Inflammatory macrophage (primary cell): ENCODE results near the gene PRKCG.

Source experiments
- DNase-seq, 2 donors: peaks; one replicate each; pipeline ENCODE4 v3.0.0-alpha.2; 2020 to 2022

Gene PRKCG

DNA sequence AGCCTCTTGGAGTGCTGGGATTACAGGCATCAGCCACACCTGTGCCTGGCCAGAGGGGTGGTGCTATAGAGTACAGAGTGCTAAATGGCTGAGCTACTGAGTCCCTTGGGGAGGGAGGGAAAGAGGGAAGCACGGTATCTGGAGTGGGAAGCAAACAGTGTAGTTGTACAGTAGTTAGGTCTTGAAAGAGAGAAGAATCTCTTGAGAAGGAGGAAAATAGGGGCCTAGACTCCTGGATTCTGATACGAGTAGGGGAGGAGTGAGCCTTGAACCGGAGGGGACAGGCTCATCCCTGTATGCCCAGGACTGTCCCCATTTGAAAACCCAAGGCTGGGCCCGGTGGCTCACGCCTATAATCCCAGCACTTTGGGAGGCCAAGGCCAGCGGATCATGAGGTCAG, 9.2 kb upstream of the PRKCG start:
- no peak for DNase-seq

- no peak for DNase-seq
These were observed 8.0 kb upstream of the PRKCG start for GRCh38 chr19:53873773-53874605.

- DNase-seq: no peak
These were observed 7.4 kb upstream of the PRKCG start for GRCh38 chr19:53874606-53874990.

DNA sequence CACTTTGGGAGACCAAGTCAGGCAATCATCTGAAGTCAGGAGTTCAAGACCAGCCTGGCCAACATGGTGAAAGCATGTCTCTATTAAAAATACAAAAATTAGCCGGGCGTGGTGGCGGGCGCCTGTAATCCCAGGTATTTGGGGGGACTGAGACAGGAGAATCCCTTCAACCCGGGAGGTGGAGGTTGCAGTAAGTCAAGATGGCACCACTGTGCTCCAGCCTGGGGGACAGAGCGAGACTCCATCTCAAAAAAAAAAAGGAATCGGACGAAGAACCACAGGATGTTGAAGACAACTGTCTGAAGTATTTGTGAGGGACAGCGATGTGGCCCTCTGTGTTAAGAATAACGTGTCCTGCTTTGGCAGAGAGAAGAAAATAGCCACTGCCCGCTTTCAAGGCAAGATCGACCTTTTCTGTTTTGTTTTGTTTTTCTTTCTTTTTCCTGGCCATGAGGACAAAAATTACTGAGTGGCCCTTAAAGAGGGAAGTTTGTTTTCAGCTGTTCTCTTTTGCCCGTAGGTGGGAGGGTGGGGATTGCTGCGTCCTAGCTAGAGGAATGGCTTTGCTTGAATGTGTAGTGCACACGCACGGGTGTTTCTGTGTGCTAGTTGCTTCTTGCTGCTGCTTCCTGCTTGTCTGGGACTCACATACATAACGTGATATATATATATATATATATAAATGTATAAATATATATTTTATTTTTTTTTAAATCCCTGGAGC, 6.2 kb upstream of the PRKCG start:
- DNase-seq: peak; percentile 47 to 67

DNA sequence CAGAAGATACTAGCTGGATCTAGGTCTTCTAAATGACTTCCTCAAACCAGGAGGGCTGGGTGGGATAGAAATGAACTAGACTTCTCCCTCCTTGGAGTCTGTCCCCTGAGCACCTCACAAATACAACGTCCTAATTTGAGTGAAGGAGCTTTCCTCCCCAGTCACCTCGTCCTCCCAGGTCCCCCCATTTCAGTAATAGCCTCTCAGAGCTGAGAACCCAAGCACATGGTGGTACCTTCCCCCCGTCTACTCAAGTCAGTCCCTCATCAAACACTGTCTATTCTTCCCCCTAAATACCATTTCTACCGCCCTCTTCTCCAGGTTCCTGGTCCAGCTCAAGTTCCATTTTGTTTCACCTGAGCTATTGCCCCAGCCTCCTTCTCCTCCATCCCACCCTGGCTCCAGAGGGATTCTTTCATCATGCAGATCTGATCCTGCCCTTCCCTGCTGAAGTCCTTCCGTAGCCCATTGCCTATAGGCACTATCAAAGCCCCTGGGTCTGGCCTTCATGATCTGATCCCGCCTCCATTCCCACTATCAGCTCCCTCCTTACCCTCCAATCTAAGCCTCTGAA, 5.3 kb upstream of the PRKCG start:
- DNase-seq: no peak

GRCh38 chr19:53877361-53877766, 4.6 kb upstream of the PRKCG start:
- no peak for DNase-seq

- no peak for DNase-seq
These were observed 3.2 kb upstream of the PRKCG start for GRCh38 chr19:53878776-53879139.

DNA sequence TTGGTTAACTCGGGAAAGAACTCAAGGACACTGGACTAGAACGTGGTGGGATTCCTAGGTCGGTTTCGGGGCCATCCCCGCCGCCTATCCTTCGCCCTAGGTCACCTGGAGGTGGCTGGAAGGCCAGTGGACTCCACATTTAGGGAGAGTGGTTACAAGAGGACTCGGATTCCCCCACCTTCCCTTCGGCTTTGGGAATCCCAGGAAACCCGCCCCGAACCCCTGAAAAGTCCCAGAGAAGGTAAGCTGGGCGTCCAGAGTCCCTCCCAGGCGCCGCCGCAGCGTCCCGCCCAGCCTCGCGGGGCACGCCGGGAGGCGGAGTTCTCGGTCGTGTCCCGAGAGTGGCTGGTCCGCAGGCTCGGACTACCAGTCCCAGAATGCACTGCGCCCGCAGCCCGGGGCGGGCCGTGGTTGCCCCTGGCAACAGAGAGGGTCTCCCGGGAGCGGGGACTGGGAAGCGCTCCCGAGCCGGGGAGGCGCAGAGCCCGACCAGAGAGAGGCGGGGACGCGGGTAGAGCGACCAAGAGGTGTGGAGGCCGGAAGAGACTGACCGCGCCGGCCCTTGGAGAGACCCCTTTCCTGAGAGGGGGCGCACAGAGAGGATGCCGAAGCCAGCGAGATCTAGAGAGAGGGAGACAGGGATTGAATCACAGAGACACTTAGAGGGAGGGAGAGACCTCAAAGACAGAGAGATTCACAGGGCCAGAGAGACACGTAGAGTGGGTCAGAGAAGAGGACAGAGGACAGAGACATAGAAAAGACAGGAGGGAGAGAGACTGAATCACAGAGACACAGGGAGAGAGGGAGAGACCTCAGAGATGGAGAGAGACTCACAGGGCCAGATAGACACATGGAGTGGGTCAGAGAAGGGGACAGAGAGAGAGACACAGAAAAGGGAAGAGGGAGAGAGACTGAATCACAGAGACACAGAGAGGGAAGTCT, 2.6 kb upstream of the PRKCG start:
- peak; percentile 71 to 83 for DNase-seq

- DNase-seq: no peak
These were observed 1.1 kb upstream of the PRKCG start for GRCh38 chr19:53880711-53881481.

GRCh38 chr19:53882391-53883050, 524 bp downstream of the PRKCG start:
- DNase-seq: no peak

- DNase-seq: no peak
These were observed 1.2 kb downstream of the PRKCG start for GRCh38 chr19:53883231-53883661.

DNA sequence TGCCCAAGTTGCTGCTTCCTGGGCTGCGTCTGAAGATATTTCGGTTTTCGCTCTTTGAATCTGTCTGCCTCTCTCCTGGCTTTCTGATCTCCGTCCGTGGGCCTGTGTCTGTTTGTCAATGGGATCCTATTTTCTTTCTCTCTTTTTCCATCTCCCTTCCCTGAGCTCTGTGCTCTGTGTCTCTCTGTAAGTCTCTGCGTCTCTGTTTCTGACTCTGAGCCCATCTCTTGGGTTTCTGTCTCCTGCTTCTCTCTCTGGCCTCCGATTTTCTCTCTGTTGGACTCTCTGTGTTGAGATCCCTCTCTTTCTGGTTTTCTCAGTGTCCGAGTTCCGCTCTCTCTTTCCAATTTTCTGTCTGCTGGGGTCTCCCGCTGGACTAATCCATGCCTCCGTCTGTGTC, 1.7 kb downstream of the PRKCG start:
- no peak for DNase-seq

GRCh38 chr19:53884256-53884655, 2.3 kb downstream of the PRKCG start:
- no peak for DNase-seq

GRCh38 chr19:53885036-53885435, 3.0 kb downstream of the PRKCG start:
- no peak for DNase-seq

DNA sequence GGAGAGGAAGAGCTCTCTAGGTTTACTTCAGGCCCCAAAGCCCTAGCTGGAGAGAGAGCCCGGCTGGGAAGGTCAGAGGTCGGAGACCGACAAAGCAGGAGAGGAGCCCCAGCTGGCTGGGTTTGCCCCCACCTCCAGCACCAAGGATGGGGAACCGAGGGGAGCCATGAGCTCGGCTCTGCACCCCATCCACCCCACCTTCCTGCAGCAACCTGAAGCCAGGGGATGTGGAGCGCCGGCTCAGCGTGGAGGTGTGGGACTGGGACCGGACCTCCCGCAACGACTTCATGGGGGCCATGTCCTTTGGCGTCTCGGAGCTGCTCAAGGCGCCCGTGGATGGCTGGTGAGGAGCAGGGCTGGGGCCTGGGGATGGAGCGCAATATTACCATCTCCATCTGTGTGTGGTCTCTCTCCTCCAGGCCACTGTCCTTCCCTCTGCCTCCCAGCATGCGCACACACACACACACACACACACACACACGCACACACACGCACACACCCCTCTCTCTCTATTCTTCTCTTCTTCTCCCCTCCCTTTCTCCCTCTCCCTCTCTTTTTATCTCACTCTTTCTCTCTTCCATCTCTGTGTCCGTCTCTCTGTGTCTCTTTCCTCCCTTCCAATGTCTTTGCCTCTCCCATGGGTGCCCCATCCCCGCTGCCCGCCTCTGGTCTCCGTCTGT, 10.4 kb downstream of the PRKCG start:
- no peak for DNase-seq

GRCh38 chr19:53892981-53893325, 11.0 kb downstream of the PRKCG start:
- no peak for DNase-seq

GRCh38 chr19:53894707-53895106, 12.7 kb downstream of the PRKCG start:
- DNase-seq: no peak

GRCh38 chr19:53896682-53897081, 14.7 kb downstream of the PRKCG start:
- no peak for DNase-seq

DNA sequence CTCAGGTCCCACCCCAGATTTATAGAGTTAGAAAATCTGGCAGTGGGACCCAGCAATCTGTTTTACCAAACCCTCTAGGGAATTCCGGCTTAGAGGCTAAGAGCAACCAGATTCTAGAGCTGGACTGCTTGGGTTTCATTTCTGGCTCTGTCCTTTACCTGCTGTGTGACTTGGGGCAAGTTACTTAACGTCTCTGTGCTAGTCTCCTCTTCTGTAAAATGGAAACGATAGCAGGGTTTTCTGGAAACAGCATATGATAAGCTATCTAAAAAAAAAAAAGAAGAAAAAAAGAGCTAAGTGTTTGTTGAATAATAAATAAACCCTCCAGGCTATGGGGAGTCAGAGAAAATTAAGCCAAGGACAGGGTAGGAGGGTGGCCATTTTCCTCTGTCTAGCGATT, 15.5 kb downstream of the PRKCG start:
- no peak for DNase-seq

DNA sequence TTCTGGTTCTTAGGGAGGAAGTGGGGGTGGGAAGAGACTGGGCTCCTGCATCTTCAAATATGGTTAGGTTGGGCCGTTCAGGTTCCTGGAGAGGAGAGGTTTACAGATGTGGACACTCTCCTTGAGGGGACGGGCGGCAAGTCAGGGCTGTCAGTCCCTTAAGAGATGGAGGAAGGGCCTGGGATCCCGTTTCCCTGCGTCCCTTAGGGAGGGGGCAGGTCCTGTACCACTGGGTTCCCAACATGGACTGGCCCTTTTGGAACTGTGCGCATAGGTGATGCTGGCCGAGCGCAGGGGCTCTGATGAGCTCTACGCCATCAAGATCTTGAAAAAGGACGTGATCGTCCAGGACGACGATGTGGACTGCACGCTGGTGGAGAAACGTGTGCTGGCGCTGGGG, 16.2 kb downstream of the PRKCG start:
- DNase-seq: no peak
